Muscle of back (tissue), 11 donors: Measurements from ENCODE around the gene TBL1X. TPM values are rescaled to one million over a fixed set of nuclear protein-coding genes. Genes with fewer than 3 reads are reported as not detected.

Source experiments
- DNase-seq, 3 donors: peaks; one replicate each; pipeline versions ENCODE4 v3.0.0 to v3.0.0-alpha.2; 2013
- polyA plus RNA-seq, 10 donors: library from polyadenylated mRNA; unstranded; fragments of 120-200 nt; gene quantifications; one replicate each; pipeline ENCODE4 v1.2.1, GENCODE V29; 2013; ENCODE audit not compliant: insufficient read length in 10 of 10

The TBL1X gene
- polyA plus RNA-seq, 10 donors = 10.1 to 18.6 (median 12.0) TPM

DNA sequence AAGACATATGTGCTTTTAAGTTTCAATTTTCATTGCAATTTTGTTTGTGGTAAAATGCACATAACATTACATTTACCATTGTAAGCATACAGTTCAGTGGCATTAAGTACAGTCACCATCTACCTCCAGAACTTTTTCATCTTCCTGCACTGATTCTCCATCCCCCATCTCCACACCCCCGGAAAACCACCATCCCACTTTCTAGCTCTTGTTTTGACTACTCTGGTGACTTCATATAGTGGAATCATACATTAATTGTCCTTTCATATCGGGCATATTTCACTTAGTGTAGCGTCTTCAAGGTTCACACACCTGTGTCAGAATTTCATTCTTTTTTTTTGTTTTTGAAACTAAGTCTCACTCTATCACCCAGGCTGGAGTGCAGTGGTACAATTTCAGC, 157.3 kb downstream of the TBL1X start:
- DNase-seq = no peak

GRCh38 chrX:9626379-9626778, 161.5 kb downstream of the TBL1X start:
- DNase-seq = peak in 2 of 3 donors; percentile 23 to 46

- DNase-seq = no peak
Measured at GRCh38 chrX:9627922-9628321, 163.1 kb downstream of the TBL1X start.

DNA sequence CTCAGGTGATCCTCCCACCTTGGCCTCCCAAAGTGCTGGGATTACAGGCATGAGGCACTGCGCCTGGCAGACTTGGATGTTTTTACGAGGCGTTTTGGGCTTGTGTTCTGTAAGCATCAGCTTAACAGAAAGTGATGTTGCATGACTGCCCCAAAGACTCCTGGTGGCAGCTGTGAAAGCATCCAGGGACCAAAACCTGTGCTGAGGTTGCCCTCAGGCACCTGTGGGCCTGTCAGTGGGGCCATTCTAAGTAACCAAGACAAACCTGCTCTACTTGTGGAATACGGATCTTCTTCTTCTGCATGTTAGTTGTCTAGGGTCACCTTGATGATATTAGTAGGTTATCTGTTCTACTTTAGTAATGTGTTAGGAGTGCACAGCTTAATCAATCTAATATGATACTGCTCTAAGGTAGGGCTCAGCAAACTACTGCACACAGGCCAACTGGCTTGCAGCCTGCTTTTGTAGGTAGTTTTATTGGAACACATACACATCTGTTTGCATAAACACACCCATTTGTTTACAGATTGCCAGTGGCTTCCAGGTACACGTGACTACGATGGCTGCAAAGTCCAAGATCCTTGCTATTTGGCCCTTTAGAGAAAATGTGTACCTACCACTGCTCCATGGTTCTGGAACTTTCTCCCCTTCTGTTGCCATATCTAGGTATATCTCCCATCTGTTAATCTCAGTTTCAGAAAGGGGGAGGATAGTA, 164.1 kb downstream of the TBL1X start:
- no peak for DNase-seq

DNA sequence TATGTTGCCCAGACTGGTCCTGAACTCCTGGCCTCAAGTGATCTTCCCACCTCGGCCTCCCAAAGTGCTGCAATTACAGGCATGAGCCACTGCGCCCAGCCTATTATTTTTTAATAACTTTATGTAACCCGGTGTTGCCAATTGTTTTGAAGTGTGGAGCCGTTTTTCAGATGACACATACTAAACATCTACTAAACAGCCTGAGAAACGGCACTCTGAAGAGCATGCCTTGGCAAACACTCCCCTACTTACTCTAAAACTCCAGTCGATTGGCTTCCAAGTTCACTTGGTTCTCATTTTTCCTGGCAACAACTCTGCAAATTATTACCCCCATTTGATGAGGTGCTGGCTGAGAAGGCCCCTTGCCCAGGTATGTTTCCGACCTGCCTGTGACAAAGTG, 169.7 kb downstream of the TBL1X start:
- no peak for DNase-seq

- DNase-seq = peak in 1 of 3 donors; percentile 27
Measured at GRCh38 chrX:9635368-9635767, 170.5 kb downstream of the TBL1X start.

- peak in 1 of 3 donors; percentile 44 for DNase-seq
Measured at GRCh38 chrX:9635803-9636202, 170.9 kb downstream of the TBL1X start.

DNA sequence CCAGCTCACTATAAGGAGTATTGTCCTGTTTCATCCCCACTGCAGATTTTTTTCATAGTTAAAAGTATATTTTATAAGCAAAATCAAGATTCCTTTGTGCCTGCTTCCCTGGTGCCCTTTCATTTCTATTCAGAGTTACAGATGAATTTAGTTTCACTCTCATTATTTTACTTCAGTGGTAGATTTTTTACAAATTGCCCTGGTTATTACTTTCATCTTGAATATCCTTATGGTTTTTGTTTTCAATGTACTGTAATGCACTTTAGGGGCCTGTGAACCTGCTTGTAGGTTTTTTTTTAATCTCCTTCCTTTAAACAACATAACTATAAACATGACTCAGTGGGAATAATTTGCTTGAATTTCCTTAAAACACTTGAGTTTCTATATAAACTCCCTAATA, 174.0 kb downstream of the TBL1X start:
- no peak for DNase-seq

GRCh38 chrX:9642270-9642995, 177.6 kb downstream of the TBL1X start:
- no peak for DNase-seq

- DNase-seq = no peak
Measured at GRCh38 chrX:9643807-9644206, 178.9 kb downstream of the TBL1X start.

- DNase-seq = no peak
Measured at GRCh38 chrX:9644335-9644734, 179.5 kb downstream of the TBL1X start.

DNA sequence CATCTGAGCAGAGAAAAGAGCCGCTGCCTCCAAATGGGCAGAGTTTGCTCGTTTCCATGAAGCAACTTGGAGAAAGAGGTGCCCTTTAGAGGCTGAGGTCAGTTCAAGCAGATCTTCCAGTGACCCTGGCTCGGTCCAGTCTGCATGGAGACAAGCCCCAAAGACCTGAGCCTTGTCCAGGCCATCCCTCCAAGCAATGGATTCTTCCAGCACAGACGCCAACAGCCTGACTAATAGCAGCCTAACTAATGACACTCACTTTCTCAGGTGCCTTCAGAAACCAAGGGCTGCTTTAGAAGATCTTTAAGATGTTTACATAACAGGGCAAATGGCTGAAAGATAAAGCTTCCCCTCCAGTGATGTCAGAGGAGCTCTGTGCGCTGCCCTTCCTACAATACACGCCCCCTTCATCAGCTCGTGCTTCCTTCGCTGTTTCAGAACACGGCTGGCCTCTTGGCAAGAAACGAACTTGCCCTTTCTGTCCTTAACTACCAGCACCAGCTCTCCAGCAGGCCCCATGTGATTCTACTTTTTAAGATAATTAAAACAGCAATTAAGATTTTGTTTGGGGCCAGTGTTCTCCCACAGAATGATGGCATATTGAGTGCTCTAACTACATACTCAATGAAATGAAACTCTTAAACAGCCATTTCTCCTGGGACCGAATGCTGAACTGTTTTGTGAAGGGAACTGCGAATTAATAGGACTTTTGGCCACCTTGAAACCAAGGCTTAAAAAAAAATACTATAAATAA, 181.8 kb downstream of the TBL1X start:
- peak in 1 of 3 donors; percentile 60 for DNase-seq

GRCh38 chrX:9647431-9647830, 182.6 kb downstream of the TBL1X start:
- DNase-seq = peak in 2 of 3 donors; percentile 42 to 60

DNA sequence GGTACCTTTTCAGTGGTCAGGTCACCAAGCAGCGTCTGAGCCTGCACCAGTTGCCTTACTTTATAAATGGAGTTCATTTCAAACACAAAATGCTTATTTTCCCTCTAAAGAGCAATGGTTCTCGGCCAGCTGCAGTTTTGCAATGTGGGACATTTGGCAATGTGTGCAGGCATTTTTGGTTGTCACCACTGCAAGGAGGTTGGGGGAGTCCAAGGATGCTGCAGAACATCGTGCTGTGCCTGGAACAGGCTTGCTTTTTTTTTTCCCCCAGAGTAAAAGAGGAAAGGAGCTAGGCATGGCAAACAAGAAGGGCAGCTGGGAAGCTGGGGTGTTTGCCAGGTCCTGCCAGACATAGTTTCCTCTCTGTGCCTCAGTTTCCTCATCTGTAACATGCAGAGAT, 185.2 kb downstream of the TBL1X start:
- no peak for DNase-seq

DNA sequence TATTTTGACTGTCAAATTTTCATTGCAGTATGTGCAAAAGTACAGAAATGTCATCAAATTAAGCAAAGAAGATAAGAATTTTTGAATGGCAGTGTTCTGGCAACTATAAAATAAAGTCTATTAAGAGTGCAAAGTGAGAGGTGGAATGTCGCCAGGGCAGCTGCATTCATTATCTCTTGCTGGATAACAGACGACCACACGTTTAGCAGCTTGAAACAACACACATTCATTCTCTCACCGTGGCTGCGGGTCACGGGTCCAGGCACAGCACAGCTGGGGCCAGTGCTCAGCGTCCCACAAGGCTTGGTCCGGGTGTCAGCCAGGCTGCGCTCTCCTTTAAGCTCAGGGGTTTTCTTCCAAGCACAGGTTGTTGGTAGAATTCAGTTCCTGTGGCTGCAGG, 186.9 kb downstream of the TBL1X start:
- peak in 1 of 3 donors; percentile 34 for DNase-seq

GRCh38 chrX:9654929-9655328, 190.1 kb downstream of the TBL1X start:
- DNase-seq = no peak

DNA sequence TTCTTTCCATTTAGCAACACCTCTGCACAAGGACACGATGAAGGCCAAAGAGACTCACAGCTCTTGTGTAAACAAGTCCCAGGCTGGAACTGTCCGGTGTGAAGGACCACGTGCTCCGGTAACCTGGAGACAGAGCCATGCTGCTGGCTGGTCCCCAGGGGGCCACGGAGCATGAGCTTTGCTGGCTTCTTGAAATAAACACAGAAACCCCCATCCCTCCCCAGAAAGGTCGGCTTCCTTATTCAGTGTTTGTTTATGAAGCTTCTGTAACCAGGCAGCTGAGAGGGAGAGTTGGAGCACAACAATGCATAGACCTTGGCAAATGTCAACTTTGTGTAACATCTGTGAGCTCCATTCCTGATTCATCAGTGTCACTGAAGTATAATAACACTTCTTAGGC, 191.4 kb downstream of the TBL1X start:
- DNase-seq = peak in 2 of 3 donors; percentile 37 to 80

- DNase-seq = no peak
Measured at GRCh38 chrX:9656871-9657270, 192.0 kb downstream of the TBL1X start.

DNA sequence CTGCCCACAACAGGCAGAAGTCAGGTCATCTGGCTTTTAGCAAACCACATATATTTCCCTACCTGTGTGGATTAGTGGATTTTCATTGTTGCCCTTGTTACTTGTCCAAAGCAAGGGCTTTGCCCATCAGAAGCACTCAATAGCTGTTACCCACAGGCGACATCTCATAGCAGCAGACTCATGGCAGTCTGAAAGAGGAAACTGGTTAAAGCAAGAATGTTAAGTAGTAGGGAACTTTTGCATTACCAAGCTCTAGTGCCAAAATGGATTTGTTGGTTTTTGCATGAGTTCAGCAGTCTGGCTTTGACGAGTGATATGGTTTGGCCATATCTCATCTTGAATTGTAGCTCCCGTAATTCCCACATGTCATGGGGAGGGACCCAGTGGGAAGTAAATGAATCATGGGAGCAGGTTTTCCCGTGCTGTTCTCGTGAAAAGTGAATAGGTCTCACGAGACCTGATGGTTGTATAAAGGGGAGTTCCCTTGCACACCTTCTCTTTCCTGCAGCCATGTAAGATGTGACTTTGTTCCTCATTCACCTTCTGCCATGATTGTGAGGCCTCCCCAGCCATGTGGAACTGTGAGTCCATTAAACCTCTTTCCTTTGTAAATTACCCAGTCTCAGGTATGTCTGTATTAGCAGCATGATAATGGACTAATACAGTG, 192.9 kb downstream of the TBL1X start:
- DNase-seq = no peak

DNA sequence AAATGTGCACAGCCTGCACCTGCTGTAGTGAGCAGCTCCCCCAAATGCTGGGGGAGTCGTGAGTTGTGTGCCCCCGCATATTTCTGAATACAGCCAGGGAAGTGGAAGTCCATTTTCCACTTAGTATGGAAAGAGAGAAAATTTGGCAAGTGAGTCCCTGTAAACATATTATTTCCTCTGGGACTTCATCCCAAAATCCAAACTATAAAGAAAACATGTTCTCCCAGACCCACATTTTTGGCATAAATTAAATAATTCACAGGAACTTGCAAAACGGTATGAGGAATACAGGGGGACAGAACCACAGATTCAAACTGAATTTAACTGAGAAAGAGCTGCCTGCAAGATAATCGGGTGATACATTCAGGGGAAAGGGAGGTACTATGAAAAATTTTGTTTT, 193.6 kb downstream of the TBL1X start:
- peak in 1 of 3 donors; percentile 43 for DNase-seq

DNA sequence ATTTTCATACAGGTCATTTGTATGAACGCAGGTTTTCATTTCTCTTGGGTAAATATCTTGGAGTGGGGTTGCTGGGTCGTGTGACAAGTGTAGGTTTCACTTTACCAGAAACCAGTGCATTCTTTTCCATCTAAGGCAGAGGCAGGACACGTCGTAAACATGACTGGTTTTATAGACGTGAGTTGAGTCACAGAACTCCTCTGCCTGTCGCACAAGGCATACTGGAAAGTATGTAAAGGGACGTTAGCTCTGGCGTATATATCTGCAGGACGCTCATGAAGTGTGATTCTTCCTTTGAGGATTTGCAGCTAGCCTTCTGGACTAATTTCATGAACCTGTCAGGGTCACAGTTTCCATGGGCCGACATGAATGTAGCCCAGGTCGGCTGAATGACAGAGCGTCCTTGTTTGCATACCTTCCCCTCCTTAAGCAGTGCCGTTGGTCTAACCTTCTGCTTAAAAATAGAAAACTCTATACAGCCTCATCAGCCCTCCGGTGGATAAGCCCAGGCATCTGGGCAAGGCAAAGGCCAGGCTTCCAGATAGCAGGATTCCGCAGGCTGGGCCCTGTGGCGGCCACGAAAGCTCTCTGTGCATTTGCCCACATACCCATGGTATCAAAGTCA, 194.8 kb downstream of the TBL1X start:
- DNase-seq = no peak

GRCh38 chrX:9662148-9662547, 197.3 kb downstream of the TBL1X start:
- no peak for DNase-seq
